ENCODE results near the gene CNOT3.
"Not testable (repeated sequence)": the region's sequence is repeated elsewhere in the genome, so short reads cannot be mapped to it uniquely, and the experiment has no call there.

The CNOT3 gene

DNA sequence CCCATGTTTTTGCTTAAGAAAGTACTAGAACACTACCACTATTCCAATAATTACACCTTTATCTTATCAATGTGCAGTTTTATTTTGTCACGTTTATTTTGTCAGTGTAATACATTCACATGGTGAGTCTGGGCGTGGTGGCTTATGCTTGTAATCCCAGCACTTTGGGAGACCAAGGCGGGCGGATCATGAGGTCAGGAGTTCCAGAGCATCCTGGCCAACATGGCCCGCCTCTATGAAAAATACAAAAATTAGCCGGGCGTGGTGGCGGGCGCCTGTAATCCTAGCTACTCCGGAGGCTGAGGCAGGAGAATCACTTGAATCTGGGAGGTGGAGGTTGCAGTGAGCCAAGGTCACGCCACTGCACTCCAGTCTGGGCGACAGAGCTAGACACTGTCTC, 56.9 kb downstream of the CNOT3 start:
- DNase-seq, result not testable (repeated sequence)

DNA sequence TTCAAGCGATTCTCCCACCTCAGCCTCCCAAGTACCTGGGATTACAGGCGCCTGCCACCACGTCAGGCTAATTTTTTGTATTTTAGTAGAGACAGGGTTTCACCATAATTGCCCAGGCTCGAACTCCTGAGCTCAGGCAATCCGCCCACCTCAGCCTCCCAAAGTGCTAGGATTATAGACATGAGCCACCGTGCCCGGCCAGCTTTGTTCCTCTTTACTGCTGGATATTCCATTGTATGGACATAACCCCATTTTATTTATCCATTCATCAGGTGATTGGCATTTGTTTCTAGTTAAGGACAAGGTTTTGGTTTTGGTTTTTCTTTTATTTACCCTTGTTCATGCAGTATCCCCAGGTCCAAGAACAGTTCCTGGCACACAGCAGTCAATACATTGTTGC, 59.0 kb downstream of the CNOT3 start:
- no peak for DNase-seq

DNA sequence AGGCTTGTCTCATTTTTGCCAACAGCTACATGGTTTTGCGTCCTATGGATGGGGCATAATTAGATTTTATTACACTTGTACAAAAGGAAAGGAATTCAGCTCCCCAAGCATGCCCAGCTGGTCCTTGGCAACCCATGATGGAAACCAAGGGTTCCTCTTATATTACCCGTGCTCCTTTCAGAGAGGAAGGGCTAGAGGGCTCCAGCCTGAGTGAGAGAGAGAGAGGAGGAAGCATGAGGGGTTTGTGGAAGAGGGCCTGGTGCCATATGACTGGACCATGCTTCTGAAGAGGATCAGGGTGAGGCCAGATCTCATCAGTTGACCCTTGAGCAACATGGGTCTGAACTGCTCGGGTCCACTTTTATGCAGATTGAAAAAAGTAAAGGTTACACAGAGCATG, 59.6 kb downstream of the CNOT3 start:
- no peak for DNase-seq

DNA sequence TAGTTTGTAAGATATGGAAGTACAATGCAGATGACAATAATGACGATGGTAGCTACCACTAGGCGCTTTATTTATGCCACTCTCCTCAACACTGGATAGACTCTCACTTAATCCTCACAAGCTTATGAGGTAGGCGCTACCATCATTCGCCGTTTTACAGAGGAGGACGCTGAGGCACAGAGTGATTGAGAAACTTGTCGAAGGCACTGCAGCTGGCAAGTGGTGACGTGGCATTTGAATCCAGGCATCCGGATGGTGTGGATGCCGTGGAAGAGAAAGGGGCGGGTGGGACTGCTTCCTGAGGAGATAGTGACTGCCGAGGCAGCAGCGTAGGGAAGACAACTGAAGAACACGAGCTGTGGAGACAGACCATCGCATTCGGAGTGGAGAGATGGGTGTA, 61.8 kb downstream of the CNOT3 start:
- no peak for DNase-seq

DNA sequence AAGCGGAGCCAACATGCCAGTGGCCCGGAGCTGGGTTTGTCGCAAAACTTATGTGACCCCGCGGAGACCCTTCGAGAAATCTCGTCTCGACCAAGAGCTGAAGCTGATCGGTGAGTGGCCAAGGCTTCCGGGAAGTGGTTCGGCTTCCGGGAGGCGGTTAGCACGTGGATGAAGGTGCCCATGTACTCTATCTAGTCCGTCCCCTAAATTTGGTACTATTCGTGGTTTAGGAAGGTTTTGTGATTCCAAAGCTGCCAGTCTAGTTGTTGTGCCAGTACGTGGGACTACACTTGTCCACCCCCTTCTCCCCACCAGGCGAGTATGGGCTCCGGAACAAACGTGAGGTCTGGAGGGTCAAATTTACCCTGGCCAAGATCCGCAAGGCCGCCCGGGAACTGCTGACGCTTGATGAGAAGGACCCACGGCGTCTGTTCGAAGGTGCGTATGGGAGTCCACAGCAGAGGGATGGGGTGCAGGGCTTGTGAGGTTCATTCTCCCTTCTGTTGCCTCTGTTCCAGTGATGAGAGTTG, 63.7 kb downstream of the CNOT3 start:
- DNase-seq, result no peak

DNA sequence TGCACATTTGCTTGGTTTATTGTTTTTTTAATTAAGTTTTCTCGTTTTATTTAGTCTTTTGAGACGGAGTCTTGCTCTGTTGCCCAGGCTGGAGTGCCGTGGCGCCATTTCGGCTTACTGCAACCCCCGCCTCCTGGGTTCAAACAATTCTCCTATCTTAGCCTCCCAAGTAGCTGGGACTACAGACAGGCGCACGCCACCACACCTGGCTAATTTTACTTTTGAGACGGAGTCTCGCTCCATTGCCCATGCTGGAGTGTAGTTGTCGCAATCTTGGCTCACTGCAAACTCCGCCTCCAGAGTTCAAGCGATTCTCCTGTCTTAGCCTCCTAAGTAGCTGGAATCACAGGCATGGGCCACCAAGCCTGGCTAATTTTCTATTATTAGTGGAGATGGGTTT, 64.4 kb downstream of the CNOT3 start:
- no peak for DNase-seq

DNA sequence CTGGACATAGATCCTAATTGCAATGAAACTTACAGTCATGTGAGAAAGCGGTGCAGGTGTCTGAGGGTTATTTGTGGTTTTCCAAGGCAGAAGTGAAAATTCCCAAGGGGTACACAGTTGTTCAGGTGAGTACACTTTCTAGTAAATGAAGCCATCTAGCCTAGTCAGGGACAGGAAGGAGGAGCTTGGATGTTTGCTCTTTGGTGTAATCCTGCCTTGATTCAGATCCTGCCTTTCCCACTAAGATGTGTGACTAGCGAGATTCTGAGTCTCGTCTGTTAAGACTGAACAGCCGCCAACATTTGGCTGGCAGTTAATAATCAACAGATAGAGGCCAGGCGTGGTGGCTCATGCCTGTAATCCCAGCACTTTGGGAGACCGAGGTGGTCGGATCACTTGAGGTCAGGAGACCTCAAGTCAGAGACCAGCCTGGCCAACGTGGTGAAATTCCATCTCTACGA, 65.6 kb downstream of the CNOT3 start:
- DNase-seq, result no peak

DNA sequence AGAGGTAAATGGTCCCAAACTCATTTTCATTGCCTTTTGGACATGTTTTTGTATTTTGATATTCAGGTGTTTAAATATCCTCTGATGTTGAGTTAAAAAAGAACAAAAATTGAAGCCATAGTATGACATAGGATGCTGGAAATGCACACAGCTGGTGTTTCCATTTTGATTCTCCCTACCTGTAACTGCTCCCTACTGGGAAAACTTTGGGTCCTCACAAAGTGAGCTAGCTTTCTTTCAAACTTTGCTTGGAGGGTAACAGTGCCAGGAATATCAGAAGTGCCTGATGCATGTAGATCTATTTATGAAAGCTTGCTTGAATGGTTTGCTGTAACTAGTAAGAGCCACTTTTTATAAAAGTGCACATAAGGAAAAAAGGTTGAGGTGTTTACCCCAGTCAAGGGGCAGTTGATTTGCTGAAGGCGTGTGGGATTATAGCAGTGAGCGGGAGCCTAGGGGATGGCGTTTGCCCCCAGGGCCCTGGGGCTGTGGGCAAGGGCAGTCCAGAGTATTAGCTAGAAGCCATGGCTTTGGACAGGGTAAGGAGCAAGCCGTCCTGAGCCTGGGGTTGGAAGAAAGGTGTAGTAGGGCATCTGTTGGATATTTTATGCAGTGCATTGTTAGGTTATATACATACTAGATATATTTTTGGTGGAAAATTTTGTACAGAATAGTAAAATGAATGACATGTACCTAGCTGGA, 67.4 kb downstream of the CNOT3 start:
- DNase-seq, result no peak
